ENCODE results near the gene CNOT10.

- TF ChIP-seq POLR2A (IDR thresholded peaks at IDR 0.05; ENCODE audit: low read length) (no peak), GATA1 (IDR thresholded peaks at IDR 0.05; ENCODE audit: low read depth, low read length) (no peak)
Measured at GRCh38 chr3:32644380-32644779, 40.6 kb upstream of the CNOT10 start.

All from erythroblast (primary cell).